ENCODE results near the gene MTMR10.

The MTMR10 gene

DNA sequence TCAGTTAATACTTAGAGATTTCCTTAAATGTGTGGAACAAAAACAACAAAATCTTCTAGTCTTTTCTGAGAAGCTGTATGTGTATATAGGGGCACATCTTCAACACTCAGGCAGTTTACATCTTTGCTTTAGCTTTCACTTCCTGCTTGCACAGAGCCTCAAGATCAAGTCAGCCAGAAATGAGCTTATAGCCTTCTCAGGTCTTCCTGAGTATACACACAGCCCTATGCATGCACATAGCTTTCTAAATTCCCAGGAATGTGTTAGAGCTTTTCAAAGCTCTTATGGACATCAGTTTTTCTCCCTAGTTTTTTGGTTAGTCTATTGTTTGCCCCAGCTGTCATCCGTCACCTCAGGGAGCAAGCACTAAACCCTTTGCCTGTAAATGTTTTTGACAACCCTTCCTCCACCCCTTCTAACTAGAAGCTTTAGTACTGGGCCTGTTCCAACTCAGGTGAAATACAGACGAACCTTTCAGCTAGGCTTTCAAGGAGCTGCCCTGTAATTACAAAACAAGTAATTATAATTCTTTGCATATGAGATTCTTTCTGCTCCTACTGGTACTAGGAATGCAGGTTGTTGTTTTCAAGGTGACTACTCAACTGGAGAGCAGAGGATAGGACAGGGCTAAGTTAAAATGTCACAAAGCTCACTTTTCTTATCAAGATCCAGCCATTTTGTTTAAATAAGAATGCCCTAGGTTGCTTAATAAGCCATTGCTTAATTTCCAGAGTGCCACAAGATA lies 22.6 kb upstream of the MTMR10 start:
- FAIRE-seq = no peak

DNA sequence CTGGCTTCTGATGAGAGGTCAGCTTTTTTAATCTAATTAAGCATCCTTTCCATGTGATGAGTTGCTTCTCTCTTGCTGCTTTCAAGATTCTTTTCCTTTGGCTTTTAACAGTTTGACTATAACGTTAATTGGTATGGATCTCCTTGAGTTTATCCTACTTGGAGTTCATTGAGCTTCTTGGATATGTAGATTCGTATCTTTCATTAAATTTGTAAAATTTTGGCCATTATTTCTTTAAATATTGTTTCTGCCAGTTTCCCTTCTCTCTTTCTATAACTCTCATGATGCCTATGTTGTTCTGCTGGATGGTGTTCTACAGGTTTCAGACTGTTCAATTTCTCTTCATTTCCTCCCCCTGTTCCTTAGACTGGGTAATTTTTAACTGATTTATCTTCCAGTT lies 21.0 kb upstream of the MTMR10 start:
- no peak for FAIRE-seq

DNA sequence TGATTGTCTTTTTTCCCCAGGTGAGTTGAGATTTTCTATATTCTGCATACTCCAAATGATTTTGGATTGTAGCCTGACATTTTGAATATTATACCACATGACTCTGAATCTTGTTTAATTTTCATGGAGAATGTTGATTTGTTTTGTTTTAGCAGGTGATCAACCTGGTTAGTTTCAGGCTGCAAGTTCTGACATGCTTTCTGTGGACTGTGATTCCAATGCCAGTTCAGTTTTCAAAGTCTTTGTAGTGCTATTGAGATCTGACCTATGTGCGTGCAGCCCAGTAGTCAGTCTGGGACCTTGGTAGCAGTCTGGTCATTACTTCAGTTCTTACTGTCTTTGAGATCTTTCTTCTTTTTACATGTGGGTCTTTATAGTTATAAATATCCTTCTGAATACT lies 18.6 kb upstream of the MTMR10 start:
- no peak for FAIRE-seq

DNA sequence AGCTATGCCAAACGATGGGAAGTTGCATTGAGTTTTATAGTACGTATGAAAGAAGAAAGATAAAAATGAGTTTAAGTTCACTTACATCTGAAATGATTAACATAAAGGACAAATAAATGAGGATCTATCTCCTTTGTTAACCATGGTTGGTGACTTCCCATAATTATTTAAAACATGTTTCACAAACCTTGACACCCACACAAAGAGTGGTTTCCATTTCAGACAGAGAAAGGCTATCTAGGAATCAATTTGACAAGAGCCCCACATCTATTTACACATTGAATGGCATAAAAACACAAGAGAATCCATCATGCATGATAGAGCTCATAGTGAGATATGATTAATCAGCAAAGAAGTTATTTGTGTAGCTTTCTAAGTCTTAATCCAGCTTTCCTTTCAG lies 14.2 kb upstream of the MTMR10 start:
- no peak for FAIRE-seq

DNA sequence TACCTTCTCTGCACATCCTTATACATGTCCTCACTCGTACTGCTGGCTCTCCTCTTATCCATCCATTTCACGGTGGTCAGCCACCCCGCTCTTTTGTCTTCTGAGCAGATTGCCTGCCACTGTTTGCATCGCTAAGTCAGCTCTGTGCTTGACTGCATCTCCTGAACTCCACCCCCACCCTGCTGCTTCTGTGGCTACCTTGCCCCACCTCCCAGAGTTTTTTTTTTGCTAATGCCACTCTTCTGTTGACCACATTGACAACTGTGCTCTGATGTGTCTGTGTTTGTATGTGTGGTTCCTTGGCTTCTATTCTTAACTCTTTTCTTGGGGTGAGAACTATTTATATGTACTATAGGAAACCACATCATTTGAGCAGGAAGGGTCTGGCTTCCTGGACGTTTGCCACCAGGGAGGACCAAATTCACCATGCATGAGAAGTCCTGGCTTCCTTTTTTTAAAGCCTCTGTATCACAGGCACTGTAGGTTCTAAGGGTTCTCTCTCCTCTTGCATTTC lies 12.8 kb upstream of the MTMR10 start:
- no peak for FAIRE-seq

DNA sequence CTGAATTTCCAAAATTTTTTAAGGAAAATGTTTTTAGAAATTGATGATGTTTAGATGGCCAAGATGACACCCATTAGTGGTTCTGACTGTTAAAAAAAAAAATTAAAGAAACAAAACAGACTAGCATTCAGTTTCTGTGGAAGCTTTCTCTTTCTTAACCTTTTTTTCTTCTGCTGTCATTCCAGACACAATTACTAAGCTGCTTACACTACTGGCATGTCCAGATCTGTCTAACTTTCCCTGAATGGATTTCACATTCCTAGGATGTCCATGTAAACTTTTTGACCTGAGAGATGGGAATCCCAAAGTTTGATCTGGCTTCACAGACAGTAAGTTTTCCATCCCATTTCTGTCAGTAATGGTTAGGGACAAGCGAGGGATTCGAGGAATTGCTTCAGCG lies 10.3 kb upstream of the MTMR10 start:
- no peak for FAIRE-seq

DNA sequence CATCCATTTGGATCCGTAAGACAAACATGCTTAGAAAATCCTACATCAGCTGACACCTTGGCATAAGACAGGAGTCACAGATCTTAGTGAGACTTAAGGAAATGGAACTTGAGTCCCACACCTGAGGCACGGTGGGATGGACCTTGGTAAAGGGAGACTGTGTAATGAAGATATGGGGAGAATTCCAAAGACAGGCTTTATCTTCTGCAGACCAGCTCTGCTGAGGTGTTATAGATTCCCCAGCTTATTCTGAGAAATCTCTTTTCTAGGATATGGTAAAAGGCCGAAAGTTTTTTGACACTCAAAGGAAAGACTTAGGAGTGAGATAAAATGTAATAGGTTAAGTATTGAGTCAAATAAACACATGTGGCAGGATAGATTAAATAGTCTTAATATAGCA lies 8.3 kb upstream of the MTMR10 start:
- no peak for FAIRE-seq

DNA sequence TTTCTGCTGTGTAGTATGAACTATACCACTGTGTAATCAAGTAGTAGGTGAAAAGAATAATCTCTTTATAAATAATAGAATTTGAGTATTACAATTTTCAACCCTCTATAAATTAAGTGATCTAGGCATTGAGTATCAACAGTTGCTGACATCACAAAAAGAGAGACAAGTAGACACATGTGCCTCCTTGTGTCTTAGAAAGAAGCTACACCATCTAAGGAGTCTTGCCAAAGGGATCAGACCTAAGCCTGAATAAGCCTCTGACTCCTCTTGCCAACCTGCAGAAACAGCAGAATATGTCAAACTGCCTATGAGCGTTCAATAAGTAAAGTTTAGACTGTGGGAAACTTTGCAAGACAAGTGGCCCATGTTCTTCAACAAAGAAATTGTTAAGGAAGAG lies 5.8 kb upstream of the MTMR10 start:
- no peak for FAIRE-seq

DNA sequence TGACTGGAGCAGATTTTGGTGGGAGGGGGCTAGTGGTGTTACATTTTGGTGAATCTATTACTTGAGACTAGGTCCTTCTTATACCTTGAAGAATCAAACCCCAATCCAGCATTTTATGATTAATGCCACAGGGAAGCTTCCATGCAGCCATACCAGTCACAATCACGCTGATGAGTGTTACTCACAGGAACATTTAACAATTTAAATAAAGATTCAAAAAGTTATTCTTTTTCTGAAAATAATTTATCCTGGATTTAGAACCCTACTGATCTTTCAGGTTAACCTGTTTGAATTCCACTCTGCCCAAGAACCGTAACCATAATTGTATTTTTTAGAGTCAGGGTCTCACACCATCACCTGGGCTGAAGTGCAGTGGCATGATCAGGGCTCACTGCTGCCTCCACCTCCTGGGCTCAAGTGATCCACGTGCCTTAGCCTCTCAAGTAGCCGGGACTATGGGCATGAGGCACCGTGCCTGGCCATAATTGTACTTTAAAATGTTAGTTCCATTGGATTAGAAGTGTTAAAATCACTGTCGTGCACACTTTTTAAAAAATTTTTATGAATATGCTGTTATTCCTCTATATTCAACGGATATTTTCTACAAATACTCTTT lies 929 bp upstream of the MTMR10 start:
- no peak for FAIRE-seq

DNA sequence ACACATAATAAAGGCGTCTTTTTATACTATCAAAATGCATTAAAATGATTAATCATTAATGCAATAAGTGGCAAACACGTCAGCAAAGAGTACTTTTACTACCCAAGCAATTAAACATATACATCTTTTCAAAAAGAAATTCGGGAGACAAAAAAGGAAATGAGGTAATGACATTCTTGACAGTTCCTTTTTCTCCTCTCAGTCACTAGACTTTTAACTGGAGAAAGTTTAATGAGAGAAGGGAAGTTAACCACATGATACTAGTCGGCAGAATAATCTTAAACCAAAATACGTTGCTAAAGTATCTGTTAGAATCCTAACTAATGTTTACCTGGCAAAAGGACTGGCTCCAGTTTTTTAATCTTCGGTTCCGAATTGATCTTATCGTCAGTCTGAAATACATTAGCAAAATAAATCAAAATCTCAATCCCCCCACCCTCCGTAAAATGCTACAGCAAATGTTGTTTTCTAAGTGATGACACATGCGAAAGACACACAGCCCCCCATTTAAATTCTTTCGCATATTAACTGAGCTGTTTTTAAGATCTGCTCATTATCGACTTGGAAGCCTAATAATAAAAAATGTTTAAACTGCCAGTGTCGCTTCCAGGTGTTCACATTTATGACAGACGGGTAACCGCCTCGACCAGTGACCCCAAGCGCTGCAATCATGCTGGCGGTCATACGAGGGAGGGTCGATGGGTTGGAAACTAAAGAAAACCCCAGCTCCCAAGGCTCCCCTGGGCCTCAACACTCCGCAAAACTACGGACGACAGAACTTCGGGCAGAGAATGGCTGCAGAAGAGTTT lies 778 bp downstream of the MTMR10 start:
- FAIRE-seq = peak; percentile 51

DNA sequence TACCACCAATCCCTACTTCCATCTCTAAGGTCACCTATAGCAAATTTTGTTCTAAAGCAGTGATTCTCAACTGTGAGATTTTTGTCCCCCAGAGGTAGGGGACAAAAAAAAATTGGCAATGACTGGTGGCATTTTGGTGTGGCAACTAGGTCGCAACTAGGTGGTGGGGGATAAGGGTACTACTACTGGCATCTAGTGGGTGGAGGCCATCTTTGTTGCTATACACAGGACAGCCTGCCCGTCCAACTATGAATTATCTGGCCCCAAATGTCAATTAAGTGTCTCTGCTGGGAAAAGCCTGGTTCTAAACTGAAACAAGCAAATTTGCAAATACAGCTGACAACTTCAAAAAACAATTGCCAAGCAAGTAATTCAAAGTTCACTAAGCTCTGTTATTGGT lies 1.4 kb downstream of the MTMR10 start:
- no peak for FAIRE-seq

DNA sequence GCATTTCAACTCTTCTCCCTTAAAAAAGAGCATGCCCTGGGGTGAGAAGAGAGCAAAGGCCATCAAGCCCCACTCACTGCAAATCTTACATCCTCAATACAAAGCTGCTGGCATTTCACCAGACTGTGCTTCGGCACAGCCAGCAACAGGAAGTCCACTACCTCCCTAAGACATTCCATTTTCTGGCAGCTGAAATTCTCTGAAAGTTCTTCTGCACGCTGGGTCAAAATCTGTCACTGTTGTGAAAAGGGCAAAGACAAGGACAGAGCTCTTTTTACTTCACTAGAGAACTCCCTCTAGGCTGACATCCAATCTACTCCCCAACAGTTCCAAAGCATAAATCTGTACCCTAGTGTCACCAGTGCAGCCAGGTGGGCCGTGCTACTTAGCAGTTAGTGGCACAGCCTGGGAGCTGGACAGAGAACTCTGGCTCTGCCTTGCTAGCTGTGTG lies 6.3 kb downstream of the MTMR10 start:
- FAIRE-seq = no peak

DNA sequence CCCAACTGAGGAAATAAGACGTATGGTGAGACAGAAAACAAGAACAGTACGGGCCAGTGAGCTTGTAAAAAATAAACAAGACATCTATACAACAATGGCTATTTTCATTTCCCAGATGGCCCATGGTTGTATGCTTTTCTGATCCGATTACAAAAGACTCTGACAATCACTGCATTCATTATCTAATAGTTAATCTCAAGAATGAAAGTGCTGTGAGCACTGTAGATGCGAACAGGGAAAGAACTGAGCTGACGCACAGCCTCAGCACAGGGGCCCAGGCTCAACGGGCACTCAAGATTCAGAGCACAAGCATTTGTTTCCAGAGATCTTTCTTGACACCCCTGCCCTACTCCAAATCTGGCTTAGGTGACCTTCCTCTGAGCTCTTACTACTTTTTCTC lies 6.9 kb downstream of the MTMR10 start:
- FAIRE-seq = no peak

DNA sequence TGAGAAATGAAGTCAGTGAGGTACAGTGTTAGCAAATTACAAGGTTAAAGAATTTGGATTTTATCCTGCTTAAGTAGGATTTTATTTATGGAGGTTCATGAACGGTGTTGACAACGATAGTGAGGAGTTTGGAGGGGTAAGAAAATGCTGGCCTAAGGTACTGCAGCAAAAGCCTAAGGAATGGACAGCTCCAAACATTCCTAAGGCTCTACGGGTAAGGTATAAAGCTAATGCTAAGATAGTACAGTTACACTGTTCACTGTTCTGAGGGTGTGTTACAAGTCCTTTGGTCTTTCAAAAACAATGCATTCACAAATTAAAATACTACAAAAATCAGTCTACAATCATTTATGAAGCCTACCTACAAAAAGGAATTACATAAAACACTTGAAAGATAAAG lies 7.3 kb downstream of the MTMR10 start:
- no peak for FAIRE-seq

DNA sequence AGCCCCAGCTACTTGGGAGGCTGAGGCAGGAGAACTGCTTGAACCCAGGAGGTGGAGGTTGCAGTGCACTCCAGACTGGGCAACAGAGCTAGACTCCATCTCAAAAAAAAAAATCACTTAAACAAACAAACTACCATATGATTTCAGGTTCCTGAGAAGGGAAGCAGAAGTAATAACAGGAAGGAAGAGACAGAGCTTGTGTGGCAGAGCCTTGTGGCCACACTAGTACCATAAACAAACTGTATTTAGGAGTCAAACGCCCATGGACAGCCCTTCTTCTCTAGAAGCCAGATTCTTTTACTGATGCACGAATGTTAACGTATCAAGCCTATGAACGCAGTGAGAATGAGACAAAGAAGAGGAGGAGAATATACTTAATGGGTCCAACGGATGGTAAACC lies 12.0 kb downstream of the MTMR10 start:
- FAIRE-seq = no peak

DNA sequence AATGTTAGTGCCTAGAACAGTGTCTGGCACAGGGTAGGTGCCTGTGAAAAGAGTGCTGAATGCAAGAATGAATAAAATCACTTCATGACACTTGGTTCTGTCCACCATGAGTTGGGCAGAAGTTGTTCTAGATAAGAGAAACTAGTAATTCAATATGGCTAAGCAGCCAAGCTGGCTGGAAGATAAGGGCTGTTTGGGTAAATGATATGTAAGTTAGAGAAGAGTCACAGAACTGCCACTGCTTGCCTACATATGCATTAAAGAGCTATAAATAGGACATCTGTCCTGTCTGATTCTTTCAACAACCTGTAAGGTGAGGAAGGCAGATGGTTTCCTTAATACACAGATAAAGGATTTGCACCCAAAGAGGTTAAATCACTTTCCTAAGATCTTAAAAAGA lies 13.1 kb downstream of the MTMR10 start:
- FAIRE-seq = no peak

DNA sequence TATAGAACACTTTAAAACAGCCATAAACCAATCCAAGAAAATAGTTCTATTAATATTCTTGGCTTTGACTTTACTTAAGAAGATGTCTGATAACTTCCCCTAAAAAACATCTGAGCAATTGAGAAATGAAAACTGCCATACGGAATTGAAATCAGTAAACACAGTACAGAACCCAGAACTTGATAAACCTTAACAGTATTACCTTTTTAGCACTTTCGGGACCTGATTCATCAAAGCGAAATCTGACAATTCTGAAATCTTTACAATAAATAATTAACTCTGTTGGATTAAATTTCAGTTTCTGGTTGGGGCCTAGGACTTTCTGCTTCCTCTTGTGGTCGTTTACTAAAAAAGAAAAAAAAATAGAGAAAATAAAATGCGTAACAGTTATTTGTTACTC lies 17.3 kb downstream of the MTMR10 start:
- no peak for FAIRE-seq

DNA sequence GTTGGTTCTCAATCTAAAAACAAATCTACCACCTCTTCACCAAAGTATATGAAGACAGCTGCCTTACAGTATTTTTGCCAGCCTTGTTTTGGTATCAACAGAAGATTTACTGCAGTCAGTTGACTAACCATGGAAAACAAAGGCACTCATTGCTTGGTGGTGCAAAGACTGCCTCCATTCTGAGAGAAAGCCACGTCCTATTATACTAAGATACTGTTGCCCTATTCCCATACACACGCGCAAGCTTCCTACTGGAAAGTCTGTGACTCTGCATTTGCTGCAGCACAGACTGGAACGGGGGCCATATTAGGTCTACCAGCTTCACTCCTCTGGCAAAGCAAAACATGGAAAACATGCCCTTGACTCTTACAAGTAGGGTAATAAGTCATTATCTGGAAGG lies 18.0 kb downstream of the MTMR10 start:
- FAIRE-seq = no peak

DNA sequence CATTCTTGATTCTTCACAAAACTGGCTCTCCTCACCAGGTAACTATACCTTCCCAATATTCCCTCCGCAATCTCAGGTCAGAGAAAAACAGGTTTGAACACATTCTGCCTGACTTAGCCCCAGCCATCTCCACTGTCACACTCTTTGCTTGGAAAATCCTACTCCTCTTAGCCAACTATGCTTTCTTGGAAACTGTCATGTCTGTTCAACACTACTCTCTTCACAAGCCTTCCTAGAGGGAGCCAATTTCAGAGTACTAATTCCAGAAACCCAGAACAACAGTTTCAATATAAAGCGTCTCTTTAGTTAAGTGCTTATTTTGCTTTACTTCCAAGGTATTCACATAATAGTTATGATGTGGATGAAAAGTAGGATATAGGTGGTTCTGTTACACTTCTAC lies 21.7 kb downstream of the MTMR10 start:
- no peak for FAIRE-seq

DNA sequence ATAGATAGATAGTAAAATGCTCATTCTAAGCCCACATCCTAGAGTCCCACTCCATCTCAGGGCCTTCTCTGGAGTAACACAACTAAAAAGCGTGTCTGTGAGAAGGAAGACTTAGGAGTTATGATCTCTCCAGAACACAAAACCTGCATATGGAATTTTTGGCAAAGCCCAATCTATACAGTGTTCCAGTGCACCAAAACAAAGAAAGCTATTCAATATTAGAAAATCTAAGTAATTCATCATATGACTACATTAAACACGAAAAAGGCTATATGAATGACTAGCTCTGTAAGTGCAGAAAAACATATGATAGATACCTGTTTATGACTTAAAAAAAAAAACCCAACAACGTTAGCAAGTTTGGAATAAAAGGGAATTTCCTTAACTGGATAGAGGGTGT lies 27.7 kb downstream of the MTMR10 start:
- FAIRE-seq = no peak

DNA sequence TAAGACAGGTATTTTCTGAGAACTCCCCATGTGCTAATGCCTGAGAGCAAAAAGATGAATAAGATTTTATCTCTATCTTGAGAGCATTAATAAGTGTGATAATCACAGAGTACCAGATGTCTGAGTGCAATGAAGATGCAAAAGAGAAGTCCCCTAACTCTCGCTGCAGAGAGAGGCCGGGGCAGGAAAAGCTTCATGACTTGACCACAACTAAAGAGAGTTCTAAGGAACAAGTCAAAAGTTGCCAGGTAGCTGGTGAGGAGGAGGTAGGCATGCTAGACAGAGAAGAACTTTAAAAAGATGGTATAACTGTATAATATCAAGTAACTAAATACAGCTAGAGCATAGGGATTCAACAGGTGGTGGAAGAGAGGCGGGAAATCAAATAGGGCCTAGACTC lies 28.8 kb downstream of the MTMR10 start:
- no peak for FAIRE-seq

DNA sequence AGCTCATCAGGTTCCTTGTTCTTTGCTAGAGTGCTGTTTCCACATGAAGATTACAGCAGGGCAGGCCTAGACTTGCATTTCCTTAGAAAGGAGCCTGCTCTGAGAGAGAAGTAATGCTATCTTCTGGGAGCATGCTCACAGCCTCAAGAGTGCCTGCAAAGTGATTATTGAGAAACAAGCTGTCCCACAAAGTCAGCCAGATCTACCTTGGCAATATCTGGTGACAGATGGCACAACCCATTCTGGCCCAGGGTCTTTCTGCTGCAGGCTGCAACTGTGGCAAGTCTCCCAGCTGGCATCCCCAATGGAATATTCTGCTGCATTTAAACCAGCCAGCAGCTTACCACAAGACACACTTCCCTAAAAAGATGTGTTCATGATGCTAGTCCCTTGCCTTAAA lies 29.3 kb downstream of the MTMR10 start:
- FAIRE-seq = no peak

DNA sequence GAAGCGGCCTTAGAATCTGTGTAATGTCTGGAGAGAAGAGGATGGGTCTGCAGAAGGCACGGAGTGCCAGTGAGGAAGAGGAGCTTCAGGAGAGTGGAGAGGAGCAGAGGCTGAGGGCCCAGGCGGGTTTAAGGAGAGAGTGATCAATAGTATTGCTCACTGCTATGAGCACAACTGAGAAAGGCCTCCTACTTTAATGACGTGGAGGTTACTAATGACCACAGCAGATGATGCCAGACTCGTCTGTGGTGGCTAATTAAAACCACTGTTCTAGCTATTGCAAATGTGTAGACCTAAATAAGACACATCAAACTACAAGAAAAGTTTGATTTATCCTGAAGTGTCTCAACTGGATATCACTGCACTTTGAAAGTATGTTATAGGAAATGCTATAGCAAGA lies 33.2 kb downstream of the MTMR10 start:
- FAIRE-seq = no peak
